Measurements from ENCODE around the gene CAPN5.
"Not testable (repeated sequence)": the region's sequence is repeated elsewhere in the genome, so short reads cannot be mapped to it uniquely, and the experiment has no call there.

Gene CAPN5

GRCh38 chr11:77042111-77042726, 24.6 kb upstream of the CAPN5 start:
- no peak for DNase-seq (ENCODE audit: low read depth in 3 of 3)

DNA sequence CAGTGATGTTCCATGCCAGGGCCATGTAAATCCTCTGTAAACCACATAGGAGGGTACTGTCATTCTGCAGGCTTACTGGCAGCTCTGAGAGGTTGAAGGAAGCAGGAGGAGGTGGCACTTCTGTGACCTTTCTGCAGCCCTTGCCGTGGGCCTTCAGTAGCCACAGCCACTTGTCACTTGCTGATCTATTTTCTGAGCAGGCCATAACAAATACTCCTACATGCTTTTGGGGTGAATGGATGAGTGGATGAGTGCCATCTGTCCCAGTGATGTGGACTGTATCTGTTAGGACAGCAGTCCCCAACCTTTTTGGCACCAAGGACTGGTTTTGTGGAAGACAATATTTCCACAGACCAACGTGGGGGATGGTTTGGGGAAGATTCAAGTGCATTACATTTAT, 22.4 kb upstream of the CAPN5 start:
- DNase-seq (ENCODE audit: low read depth in 3 of 3), result no peak

- DNase-seq (ENCODE audit: low read depth in 3 of 3), result no peak
Observed at GRCh38 chr11:77044886-77045285, 21.9 kb upstream of the CAPN5 start.

DNA sequence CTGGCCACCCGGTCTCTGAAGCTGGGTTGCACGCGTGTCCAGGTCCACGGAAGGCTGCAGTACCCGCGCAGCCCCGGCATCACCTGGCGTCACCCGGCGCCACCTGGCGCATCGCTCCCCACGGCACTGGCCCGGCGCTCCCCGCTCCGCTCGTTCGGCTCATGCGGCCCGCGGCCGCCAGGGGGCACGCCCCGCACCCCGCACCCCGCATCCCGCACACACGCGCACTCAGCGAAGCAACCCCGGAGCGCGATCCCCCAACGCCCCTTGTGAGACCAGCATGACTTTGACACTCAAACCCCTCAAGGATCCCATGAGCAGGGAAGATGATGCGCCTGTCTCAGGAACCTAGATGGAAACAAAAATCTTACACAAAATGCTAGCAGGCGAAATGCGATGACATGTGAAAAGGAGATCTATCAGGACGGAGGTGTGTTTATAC, 20.7 kb upstream of the CAPN5 start:
- peak; percentile 22 to 46 (median 38) for DNase-seq (ENCODE audit: low read depth in 3 of 3)

- peak in 2 of 3 experiments; percentile 51 to 76 for DNase-seq (ENCODE audit: low read depth in 3 of 3)
Observed at GRCh38 chr11:77047007-77047927, 19.5 kb upstream of the CAPN5 start.

- not testable (repeated sequence) for DNase-seq (ENCODE audit: low read depth in 3 of 3)
Observed at GRCh38 chr11:77047928-77048446, 18.8 kb upstream of the CAPN5 start.

- no peak for DNase-seq (ENCODE audit: low read depth in 3 of 3)
Observed at GRCh38 chr11:77049026-77049425, 17.7 kb upstream of the CAPN5 start.

GRCh38 chr11:77051511-77051910, 15.3 kb upstream of the CAPN5 start:
- DNase-seq (ENCODE audit: low read depth in 3 of 3), result no peak

DNA sequence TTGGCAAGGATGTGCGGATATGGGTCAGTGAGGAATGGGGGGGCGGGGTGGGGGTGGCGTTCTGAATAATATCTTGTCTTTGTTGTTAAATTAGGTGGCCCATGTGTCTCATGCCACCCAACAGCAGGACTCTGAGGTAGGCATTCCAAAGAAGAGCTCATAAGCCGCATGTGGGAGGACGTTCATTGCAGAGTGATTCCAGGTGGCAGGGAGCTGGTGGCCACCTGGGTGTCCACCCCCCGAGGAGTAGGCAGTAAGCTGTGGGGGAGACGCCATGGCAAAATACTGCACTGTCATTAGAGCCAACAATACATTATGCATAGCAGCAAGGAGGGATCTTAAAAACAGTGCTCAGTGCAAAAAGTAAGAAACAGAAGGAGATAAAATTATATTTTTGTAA, 14.3 kb upstream of the CAPN5 start:
- DNase-seq (ENCODE audit: low read depth in 3 of 3), result no peak

- DNase-seq (ENCODE audit: low read depth in 3 of 3), result no peak
Observed at GRCh38 chr11:77053217-77054015, 13.4 kb upstream of the CAPN5 start.

- no peak for DNase-seq (ENCODE audit: low read depth in 3 of 3)
Observed at GRCh38 chr11:77054084-77054483, 12.7 kb upstream of the CAPN5 start.

DNA sequence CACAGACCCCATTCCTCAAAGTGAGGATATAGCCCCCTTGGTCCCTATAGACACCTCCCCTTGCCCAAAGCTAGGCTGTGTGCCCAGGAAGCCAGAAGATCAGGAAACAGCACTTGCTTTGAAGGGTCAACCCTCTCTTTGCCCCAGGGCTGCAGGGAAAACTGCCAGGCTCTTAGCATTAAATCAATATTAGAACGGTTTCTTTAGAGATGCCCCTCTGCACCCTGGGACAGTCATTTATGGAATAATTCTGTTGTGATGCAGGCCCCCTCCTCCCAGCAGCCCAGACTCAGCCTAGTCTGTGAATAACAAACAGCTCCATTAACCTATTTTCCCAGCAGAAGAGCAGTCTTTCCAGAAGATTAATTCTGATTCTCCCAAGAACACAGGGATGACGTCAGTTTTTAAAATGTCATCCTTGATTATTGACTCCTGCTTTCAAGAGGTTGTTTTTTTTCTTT, 11.6 kb upstream of the CAPN5 start:
- DNase-seq (ENCODE audit: low read depth in 3 of 3), result no peak

- no peak for DNase-seq (ENCODE audit: low read depth in 3 of 3)
Observed at GRCh38 chr11:77055913-77056312, 10.9 kb upstream of the CAPN5 start.

GRCh38 chr11:77056814-77057402, 9.9 kb upstream of the CAPN5 start:
- no peak for DNase-seq (ENCODE audit: low read depth in 3 of 3)

GRCh38 chr11:77057938-77058474, 8.8 kb upstream of the CAPN5 start:
- DNase-seq (ENCODE audit: low read depth in 3 of 3), result no peak

DNA sequence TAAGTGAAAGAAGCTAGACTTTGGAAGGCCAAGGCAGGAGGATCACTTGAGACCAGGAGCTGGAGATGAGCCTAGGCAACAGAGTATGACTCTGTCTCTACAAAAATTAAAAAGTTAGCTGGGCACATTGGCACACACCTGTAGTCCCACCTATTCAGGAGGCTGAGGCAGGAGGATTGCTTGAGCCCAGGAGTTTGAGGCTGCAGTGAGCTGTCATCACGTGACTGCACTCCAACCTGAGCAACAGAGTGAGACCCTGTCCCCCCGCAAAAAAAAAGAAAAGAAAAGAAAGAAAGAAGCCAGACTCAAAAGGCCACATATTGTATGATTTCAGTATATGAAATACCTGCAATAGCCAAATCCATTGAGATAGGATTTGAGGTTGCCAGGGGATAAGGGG, 7.9 kb upstream of the CAPN5 start:
- no peak for DNase-seq (ENCODE audit: low read depth in 3 of 3)

- DNase-seq (ENCODE audit: low read depth in 3 of 3), result no peak
Observed at GRCh38 chr11:77059806-77060205, 7.0 kb upstream of the CAPN5 start.

GRCh38 chr11:77060234-77060633, 6.5 kb upstream of the CAPN5 start:
- DNase-seq (ENCODE audit: low read depth in 3 of 3), result no peak

DNA sequence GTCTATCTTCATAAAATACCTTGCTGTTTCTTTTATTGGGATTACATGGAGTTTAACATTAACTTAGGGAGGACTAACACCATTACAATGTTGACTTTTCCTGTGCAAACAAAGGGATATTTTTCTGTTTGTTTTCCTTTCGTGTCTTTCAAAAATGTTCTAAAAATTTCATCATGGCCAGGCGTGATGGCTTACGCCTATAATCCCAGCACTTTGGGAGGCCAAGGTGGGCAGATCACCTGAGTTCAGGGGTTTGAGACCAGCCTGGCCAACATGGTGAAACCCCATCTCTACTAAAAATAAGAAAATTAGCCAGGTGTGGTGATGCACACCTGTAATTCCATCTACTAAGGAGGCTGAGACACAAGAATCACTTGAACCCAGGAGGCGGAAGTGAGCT, 5.5 kb upstream of the CAPN5 start:
- DNase-seq (ENCODE audit: low read depth in 3 of 3), result not testable (repeated sequence)

GRCh38 chr11:77062924-77063323, 3.8 kb upstream of the CAPN5 start:
- DNase-seq (ENCODE audit: low read depth in 3 of 3), result no peak

DNA sequence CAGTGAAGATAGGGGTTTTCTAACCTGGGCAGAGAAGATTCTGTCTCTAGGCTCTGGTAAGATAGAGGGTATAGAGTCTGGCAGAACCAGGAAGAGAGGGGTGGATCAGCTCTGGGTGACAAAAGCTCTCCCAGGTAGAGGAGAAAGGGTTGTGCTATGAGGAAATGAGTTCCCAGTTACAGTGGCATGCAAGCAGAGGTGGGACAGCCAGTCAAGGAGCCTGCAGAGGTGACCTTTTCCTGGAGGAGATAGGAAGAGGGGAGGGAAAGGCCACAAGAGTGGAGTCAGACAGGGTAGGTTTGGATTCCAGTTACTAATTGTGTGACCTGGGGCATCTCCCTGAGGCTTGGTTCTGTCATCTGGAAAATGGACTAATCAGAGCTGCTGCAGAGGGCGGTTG, 3.4 kb upstream of the CAPN5 start:
- DNase-seq (ENCODE audit: low read depth in 3 of 3), result no peak

All from stimulated activated CD4-positive, alpha-beta T cell treated with anti-CD3 and anti-CD28 coated beads, TNF-alpha, amount 100 ng/mL, for 4 hours (primary cell).